Transverse colon (tissue), 3 donors: Measurements from ENCODE around the gene MYH7.

Experiments used
- CTCF ChIP-seq, 5 experiments: fragments of 200-600 bp in 3 of 5; fragments of 450-650 bp in 2 of 5; sonication (generic) in 3 of 5; IDR thresholded peaks; 1 replicate in 2 of 5; 2 replicates in 3 of 5; pipeline ENCODE4 v1.5.1; 2016 to 2017; ENCODE audit warnings: antibody characterized with exemption in 5 of 5, inconsistent platforms in 3 of 5, mild to moderate bottlenecking in 2 of 5, moderate library complexity in 1 of 5
- EP300 ChIP-seq: sonication (generic); formaldehyde crosslinking; IDR thresholded peaks from one replicate; pipeline ENCODE4 v1.6.1; 2017; ENCODE audit warnings: antibody characterized with exemption, low read depth
- POLR2A ChIP-seq: fragments of 450-650 bp; IDR thresholded peaks from one replicate; pipeline ENCODE4 v1.6.1; 2016; ENCODE audit warnings: antibody characterized with exemption, mild to moderate bottlenecking, moderate library complexity

GRCh38 chr14:23365036-23365731 lies 70.3 kb downstream of the MYH7 start, which contains the start of gene EFS:
- TF ChIP-seq CTCF (IDR thresholded peaks at IDR 0.05) (no peak), POLR2A (no peak), EP300 (no peak)
